ENCODE data around the gene UGT8.
"Not testable (repeated sequence)": the region's sequence is repeated elsewhere in the genome, so short reads cannot be mapped to it uniquely, and the experiment has no call there.

Gene UGT8

DNA sequence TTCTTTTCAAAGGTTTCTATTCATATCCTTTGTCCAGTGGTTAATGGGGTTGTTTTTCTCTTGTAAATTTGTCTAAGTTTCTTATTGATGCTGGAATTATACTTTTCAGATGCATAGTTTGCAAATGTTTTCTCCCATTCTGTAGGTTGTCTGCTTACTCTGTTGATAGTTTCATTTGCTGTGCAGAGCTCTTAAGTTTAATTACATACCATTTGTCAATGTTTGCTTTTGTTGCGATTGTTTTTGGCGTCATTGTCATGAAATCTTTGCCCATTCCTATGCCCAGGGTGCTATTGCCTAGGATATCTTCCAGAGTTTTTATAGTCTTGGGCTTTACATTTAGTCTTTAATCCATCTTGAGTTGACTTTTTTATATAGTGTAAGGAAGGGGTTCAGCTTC is 21.2 kb upstream of the UGT8 start:
- DNase-seq (ENCODE audit: low read depth) = no peak
- TF ChIP-seq, protein P1, sequence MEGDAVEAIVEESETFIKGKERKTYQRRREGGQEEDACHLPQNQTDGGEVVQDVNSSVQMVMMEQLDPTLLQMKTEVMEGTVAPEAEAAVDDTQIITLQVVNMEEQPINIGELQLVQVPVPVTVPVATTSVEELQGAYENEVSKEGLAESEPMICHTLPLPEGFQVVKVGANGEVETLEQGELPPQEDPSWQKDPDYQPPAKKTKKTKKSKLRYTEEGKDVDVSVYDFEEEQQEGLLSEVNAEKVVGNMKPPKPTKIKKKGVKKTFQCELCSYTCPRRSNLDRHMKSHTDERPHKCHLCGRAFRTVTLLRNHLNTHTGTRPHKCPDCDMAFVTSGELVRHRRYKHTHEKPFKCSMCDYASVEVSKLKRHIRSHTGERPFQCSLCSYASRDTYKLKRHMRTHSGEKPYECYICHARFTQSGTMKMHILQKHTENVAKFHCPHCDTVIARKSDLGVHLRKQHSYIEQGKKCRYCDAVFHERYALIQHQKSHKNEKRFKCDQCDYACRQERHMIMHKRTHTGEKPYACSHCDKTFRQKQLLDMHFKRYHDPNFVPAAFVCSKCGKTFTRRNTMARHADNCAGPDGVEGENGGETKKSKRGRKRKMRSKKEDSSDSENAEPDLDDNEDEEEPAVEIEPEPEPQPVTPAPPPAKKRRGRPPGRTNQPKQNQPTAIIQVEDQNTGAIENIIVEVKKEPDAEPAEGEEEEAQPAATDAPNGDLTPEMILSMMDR (IDR thresholded peaks at IDR 0.05; ENCODE audit: low read depth, low read length, missing control alignments) = no peak
- in situ Hi-C loops (cut with HindIII; ENCODE audit: low sequenced_read_pairs) = no loop called here
- no peak overlapping the region for H3K4me3 ChIP-seq (ENCODE audit: low read depth, low read length)

DNA sequence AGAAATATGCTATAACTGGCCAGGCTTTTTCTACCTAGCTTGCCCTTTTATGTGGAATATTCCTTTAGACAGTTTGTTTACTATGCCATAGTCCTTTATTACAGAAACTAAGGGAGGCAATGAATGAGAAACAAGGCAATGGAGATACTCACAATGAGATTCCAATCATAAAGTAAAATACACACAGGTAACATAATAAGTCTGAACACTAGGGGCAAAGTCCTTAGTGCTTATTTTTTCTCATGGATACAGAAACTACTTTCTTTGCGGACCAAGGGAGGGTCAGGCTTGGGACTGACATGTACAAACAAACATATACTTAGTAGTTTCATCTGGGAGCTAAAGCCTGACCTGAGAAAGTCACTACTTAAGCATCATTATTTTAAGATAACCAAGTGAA is 16.0 kb upstream of the UGT8 start:
- TF ChIP-seq, protein P1 (IDR thresholded peaks at IDR 0.05; ENCODE audit: low read depth, low read length, missing control alignments) = no peak
- no peak overlapping the region for H3K4me3 ChIP-seq (ENCODE audit: low read depth, low read length)
- no peak for DNase-seq (ENCODE audit: low read depth)
- in situ Hi-C loops (cut with HindIII; ENCODE audit: low sequenced_read_pairs) = no loop called here

DNA sequence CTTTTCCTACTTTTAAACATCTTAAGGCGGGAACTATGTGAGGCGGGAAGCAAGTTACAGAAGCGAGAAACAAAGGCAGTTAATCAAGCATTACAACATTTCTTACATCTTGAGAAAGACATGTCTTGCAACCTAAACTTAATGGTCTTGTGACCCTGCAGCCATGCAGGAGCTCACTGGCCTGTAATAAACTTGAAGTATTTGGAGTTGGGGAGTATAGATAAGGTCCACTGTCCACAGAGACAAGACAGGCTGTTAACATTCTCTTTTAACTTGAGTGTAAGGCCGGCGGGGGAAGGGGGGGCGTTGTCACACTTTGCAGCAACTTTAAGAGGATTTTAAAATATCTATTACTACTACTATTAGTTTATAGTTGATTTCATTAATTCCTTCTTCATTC is 10.3 kb upstream of the UGT8 start:
- DNase-seq (ENCODE audit: low read depth) = no peak
- in situ Hi-C loops (cut with HindIII; ENCODE audit: low sequenced_read_pairs) = no loop called here
- TF ChIP-seq, protein P1 (IDR thresholded peaks at IDR 0.05; ENCODE audit: low read depth, low read length, missing control alignments) = no peak
- no peak overlapping the region for H3K4me3 ChIP-seq (ENCODE audit: low read depth, low read length)

DNA sequence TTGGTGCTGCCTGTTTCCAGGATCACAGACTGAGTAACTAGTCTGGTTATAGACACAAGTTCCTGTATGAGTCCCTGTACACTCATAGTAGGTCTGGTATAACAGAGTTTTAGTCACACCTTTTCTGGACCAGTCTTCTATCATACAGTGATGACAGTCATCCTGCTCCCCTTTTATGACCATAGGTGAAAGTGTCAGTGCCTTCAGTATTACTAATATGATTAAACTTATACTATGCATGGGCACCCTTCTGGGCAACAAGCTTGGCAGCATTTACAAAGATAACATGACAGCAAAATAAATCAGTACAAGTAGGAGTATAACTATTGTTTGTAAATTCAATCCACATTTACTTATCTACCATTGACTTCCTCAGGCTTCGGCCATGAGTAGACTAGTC is 8.2 kb upstream of the UGT8 start:
- in situ Hi-C loops (cut with HindIII; ENCODE audit: low sequenced_read_pairs); H3K4me3 ChIP-seq (ENCODE audit: low read depth, low read length); DNase-seq (ENCODE audit: low read depth): not testable (repeated sequence)

DNA sequence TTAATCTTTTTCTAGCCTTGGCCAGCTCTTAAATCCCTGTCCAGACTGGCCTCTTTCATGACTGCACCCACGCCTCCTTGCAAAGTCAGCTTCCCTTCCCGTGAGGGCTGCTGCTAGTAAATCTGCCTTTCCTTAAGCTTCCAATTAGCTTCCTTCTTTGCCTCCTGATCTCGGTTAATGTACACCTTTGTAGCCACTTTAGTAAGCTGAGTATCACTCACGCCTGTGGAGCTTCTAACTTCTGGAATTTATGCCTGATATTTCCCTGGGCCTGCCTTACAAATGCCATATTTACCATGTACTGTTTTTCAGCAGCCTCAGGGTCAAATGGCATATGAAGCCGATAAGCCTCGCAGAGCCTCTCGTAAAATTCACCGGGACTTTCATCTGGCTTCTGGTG is 5.1 kb upstream of the UGT8 start:
- in situ Hi-C loops (cut with HindIII; ENCODE audit: low sequenced_read_pairs) = no loop called here
- no peak for DNase-seq (ENCODE audit: low read depth)
- TF ChIP-seq, protein P1 (IDR thresholded peaks at IDR 0.05; ENCODE audit: low read depth, low read length, missing control alignments) = no peak
- H3K4me3 ChIP-seq (ENCODE audit: low read depth, low read length) = no peak overlapping the region

DNA sequence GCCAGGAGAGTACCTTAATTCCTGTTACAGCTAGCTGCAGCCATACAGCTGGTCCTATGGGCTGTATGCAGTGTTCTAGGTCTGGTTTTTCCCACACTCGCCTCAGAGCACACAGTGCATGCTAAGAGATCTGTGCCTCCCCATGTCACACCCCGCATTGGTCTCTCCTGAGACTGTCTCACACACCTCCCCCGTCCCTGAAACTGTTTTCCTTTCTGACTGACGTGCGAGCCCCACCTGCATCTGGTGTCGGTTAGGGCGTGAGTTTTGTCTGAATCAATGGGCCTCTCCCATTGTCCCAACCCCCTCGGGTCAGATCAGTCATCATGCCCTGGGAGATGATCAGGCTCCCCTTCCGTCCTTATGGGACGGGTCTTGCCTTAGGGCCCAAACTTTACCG is 3.4 kb upstream of the UGT8 start:
- TF ChIP-seq, protein P1 (IDR thresholded peaks at IDR 0.05; ENCODE audit: low read depth, low read length, missing control alignments) = no peak
- no peak for DNase-seq (ENCODE audit: low read depth)
- in situ Hi-C loops (cut with HindIII; ENCODE audit: low sequenced_read_pairs) = no loop called here
- H3K4me3 ChIP-seq (ENCODE audit: low read depth, low read length) = no peak overlapping the region

DNA sequence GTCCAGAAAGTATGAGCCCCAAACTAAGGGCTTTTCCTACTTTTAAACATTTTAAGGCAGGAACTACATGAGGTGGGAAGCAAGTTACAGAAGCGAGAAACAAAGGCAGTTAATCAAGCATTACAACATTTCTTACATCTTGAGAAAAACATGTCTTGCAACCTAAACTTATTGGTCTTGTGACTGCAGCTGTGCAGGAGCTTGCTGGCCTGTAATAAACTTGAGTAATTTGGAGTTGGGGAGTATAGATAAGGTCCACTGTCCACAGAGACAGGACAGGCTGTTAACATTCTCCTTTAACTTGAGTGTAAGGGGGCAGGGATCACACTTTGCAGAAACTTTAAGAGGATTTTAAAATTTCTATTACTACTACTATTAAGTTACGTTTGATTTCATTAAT is 2.7 kb upstream of the UGT8 start:
- in situ Hi-C loops (cut with HindIII; ENCODE audit: low sequenced_read_pairs) = no loop called here
- DNase-seq (ENCODE audit: low read depth) = no peak
- TF ChIP-seq, protein P1 (IDR thresholded peaks at IDR 0.05; ENCODE audit: low read depth, low read length, missing control alignments) = no peak

More for the DNA sequence above, 2.7 kb upstream of the UGT8 start:
- no peak overlapping the region for H3K4me3 ChIP-seq (ENCODE audit: low read depth, low read length)

All from astrocyte of the cerebellum (primary cell).